Activated CD8-positive, alpha-beta memory T cell treated with anti-CD3 and anti-CD28 coated beads, Interleukin-2, amount 10 ng/mL, durations not matched to agents 7 days and 5 days (primary cell): ENCODE measurements around the gene IGSF21. TPM values are rescaled to one million over a fixed set of nuclear protein-coding genes. Genes with fewer than 3 reads are reported as not detected.
A peak's percentile ranks its signal among the peaks of the same experiment; 100 is the strongest.

Experiments
- ATAC-seq: fragments of 150-1000 bp; cut with Tn5 transposase; one replicate; pipeline ENCODE4 v1.10.0; 2021; ENCODE audit warnings: moderate library complexity
- CTCF ChIA-PET: fragments of 350-600 bp; sonication (Branson Sonifier 250); formaldehyde crosslinking; loops from one replicate; lab custom pipeline; 2021; ENCODE audit warnings: antibody characterized with exemption; lab: Charles Lee
- DNase-seq: peaks from one replicate; pipeline ENCODE4 v3.0.0-alpha.2; 2020
- H3K27ac Mint-ChIP-seq: one replicate; pipeline ENCODE4 v1.8.0; 2021; ENCODE audit warnings: mild to moderate bottlenecking, mixed read lengths
- H3K27me3 Mint-ChIP-seq: one replicate; pipeline ENCODE4 v1.8.0; 2021; ENCODE audit warnings: mixed read lengths
- H3K36me3 Mint-ChIP-seq: one replicate; pipeline ENCODE4 v1.8.0; 2021; ENCODE audit warnings: mild to moderate bottlenecking, mixed read lengths
- H3K4me1 Mint-ChIP-seq: one replicate; pipeline ENCODE4 v1.8.0; 2021; ENCODE audit warnings: mixed read lengths
- H3K4me3 Mint-ChIP-seq: one replicate; pipeline ENCODE4 v1.8.0; 2021; ENCODE audit warnings: mild to moderate bottlenecking, moderate library complexity, mixed read lengths
- H3K9me3 Mint-ChIP-seq: one replicate; pipeline ENCODE4 v1.8.0; 2022; ENCODE audit warnings: low read depth, mixed read lengths
- total RNA-seq, 2 experiments: library from RNA; stranded (reverse); gene quantifications; one replicate each; pipeline ENCODE4 v1.2.3, GENCODE V29; 2021

Gene IGSF21
- not detected for total RNA-seq

GRCh38 chr1:18107369-18108298 is at the start of gene IGSF21:
IGSF21 (plus strand) TSS chr1:18107798; CDS start chr1:18108129, 331 bp downstream.
- Mint-ChIP-seq H3K4me3 (no peak within 1 kb of the TSS), H3K27ac (peak within 1 kb of the TSS; percentile 45)

GRCh38 chr1:18058206-18058921 is 49.2 kb upstream of the IGSF21 start:
- Mint-ChIP-seq H3K9me3 (peaks cover 4% of the 10 kb centered on the region), H3K4me1 (no peaks in the 10 kb centered on the region), H3K36me3 (no peaks in the 10 kb centered on the region), H3K4me3 (no peak overlapping the region), H3K27ac (no peak overlapping the region), H3K27me3 (no peaks in the 10 kb centered on the region)
- ATAC-seq, result no peak
- no peak for DNase-seq
- CTCF ChIA-PET, result no interaction called here

More at GRCh38 chr1:18107369-18108298, at the start of gene IGSF21:
- DNase-seq, result no peak
- Mint-ChIP-seq H3K27me3 (peaks cover 57% of the 10 kb centered on the region), H3K36me3 (no peaks in the 10 kb centered on the region), H3K9me3 (no peaks in the 10 kb centered on the region), H3K4me1 (peaks cover 2% of the 10 kb centered on the region)
- ATAC-seq, result no peak
- CTCF ChIA-PET, result no interaction called here

- no peak overlapping the region for H3K4me3 Mint-ChIP-seq
- CTCF ChIA-PET, result no interaction called here
- peaks cover 4% of the 10 kb centered on the region for H3K9me3 Mint-ChIP-seq
- ATAC-seq (no peak), DNase-seq (no peak)
- H3K27ac Mint-ChIP-seq, result no peak overlapping the region
- no peaks in the 10 kb centered on the region for H3K4me1 Mint-ChIP-seq
- no peaks in the 10 kb centered on the region for H3K36me3 Mint-ChIP-seq
- H3K27me3 Mint-ChIP-seq, result no peaks in the 10 kb centered on the region
These were observed 48.5 kb upstream of the IGSF21 start for GRCh38 chr1:18058981-18059605.

GRCh38 chr1:18060366-18060765 is 47.2 kb upstream of the IGSF21 start:
- H3K4me1 Mint-ChIP-seq, result no peaks in the 10 kb centered on the region
- CTCF ChIA-PET, result no interaction called here
- DNase-seq, result no peak

GRCh38 chr1:18062185-18062584 is 45.4 kb upstream of the IGSF21 start:
- Mint-ChIP-seq H3K9me3 (peaks cover 4% of the 10 kb centered on the region), H3K27ac (no peak overlapping the region), H3K27me3 (no peaks in the 10 kb centered on the region), H3K36me3 (no peaks in the 10 kb centered on the region), H3K4me3 (no peak overlapping the region), H3K4me1 (no peaks in the 10 kb centered on the region)
- CTCF ChIA-PET, result no interaction called here
- no peak for DNase-seq
- no peak for ATAC-seq

More at GRCh38 chr1:18060366-18060765, 47.2 kb upstream of the IGSF21 start:
- Mint-ChIP-seq H3K27ac (no peak overlapping the region), H3K4me3 (no peak overlapping the region), H3K36me3 (no peaks in the 10 kb centered on the region), H3K27me3 (no peaks in the 10 kb centered on the region), H3K9me3 (peaks cover 4% of the 10 kb centered on the region)
- ATAC-seq, result no peak

- H3K4me3 Mint-ChIP-seq, result no peak overlapping the region
- no peaks in the 10 kb centered on the region for H3K4me1 Mint-ChIP-seq
- DNase-seq (no peak), ATAC-seq (no peak)
- CTCF ChIA-PET, result no interaction called here
- no peaks in the 10 kb centered on the region for H3K27me3 Mint-ChIP-seq
- H3K36me3 Mint-ChIP-seq, result no peaks in the 10 kb centered on the region
- H3K9me3 Mint-ChIP-seq, result peaks cover 4% of the 10 kb centered on the region
- H3K27ac Mint-ChIP-seq, result no peak overlapping the region
These were observed 43.1 kb upstream of the IGSF21 start for GRCh38 chr1:18064534-18064933.

- Mint-ChIP-seq H3K27ac (no peak overlapping the region), H3K4me1 (no peaks in the 10 kb centered on the region), H3K36me3 (no peaks in the 10 kb centered on the region), H3K27me3 (no peaks in the 10 kb centered on the region), H3K4me3 (no peak overlapping the region), H3K9me3 (peaks cover 4% of the 10 kb centered on the region)
- ATAC-seq, result no peak
- no peak for DNase-seq
- CTCF ChIA-PET, result no interaction called here
These were observed 41.0 kb upstream of the IGSF21 start for GRCh38 chr1:18066576-18066975.

- no peaks in the 10 kb centered on the region for H3K9me3 Mint-ChIP-seq
- no peak overlapping the region for H3K27ac Mint-ChIP-seq
- CTCF ChIA-PET, result no interaction called here
- peaks cover 3% of the 10 kb centered on the region for H3K27me3 Mint-ChIP-seq
- DNase-seq (no peak), ATAC-seq (no peak)
- no peaks in the 10 kb centered on the region for H3K4me1 Mint-ChIP-seq
- no peak overlapping the region for H3K4me3 Mint-ChIP-seq
- H3K36me3 Mint-ChIP-seq, result no peaks in the 10 kb centered on the region
These were observed 37.7 kb upstream of the IGSF21 start for GRCh38 chr1:18069903-18070302.

GRCh38 chr1:18072066-18072465 is 35.5 kb upstream of the IGSF21 start:
- DNase-seq, result no peak
- ATAC-seq, result no peak
- Mint-ChIP-seq H3K36me3 (no peaks in the 10 kb centered on the region), H3K9me3 (no peaks in the 10 kb centered on the region), H3K27ac (no peak overlapping the region), H3K4me3 (no peak overlapping the region), H3K4me1 (no peaks in the 10 kb centered on the region), H3K27me3 (peaks cover 3% of the 10 kb centered on the region)
- CTCF ChIA-PET, result no interaction called here

GRCh38 chr1:18073066-18073642 is 34.4 kb upstream of the IGSF21 start:
- no peak overlapping the region for H3K4me3 Mint-ChIP-seq

GRCh38 chr1:18077657-18078215 is 29.9 kb upstream of the IGSF21 start:
- ATAC-seq (no peak), DNase-seq (no peak)
- H3K4me1 Mint-ChIP-seq, result no peaks in the 10 kb centered on the region
- CTCF ChIA-PET, result no interaction called here
- H3K27me3 Mint-ChIP-seq, result peaks cover 3% of the 10 kb centered on the region
- H3K4me3 Mint-ChIP-seq, result no peak overlapping the region
- no peak overlapping the region for H3K27ac Mint-ChIP-seq
- no peaks in the 10 kb centered on the region for H3K36me3 Mint-ChIP-seq
- no peaks in the 10 kb centered on the region for H3K9me3 Mint-ChIP-seq

More at GRCh38 chr1:18073066-18073642, 34.4 kb upstream of the IGSF21 start:
- H3K4me1 Mint-ChIP-seq, result no peaks in the 10 kb centered on the region
- no peaks in the 10 kb centered on the region for H3K36me3 Mint-ChIP-seq
- H3K27me3 Mint-ChIP-seq, result peaks cover 3% of the 10 kb centered on the region
- CTCF ChIA-PET, result no interaction called here
- no peak overlapping the region for H3K27ac Mint-ChIP-seq
- no peaks in the 10 kb centered on the region for H3K9me3 Mint-ChIP-seq
- DNase-seq, result no peak
- no peak for ATAC-seq

- H3K4me3 Mint-ChIP-seq, result no peak overlapping the region
- H3K27ac Mint-ChIP-seq, result no peak overlapping the region
- H3K4me1 Mint-ChIP-seq, result no peaks in the 10 kb centered on the region
- no peaks in the 10 kb centered on the region for H3K36me3 Mint-ChIP-seq
- no peaks in the 10 kb centered on the region for H3K27me3 Mint-ChIP-seq
- DNase-seq, result no peak
- CTCF ChIA-PET, result no interaction called here
- no peaks in the 10 kb centered on the region for H3K9me3 Mint-ChIP-seq
- no peak for ATAC-seq
These were observed 27.5 kb upstream of the IGSF21 start for GRCh38 chr1:18079941-18080735.
